Lower lobe of right lung (tissue), 2 donors: ENCODE data around the gene SLC17A2. TPM values are rescaled to one million over a fixed set of nuclear protein-coding genes. Genes with fewer than 3 reads are reported as not detected.

Experiments
- ATAC-seq, 2 donors: fragments of 200-7000 bp; cut with Tn5 transposase; one replicate each; pipeline ENCODE4 v1.9.1; 2020 to 2022; ENCODE audit warnings: mild to moderate bottlenecking in 2 of 2, moderate library complexity in 2 of 2
- DNase-seq: peaks from one replicate; pipeline ENCODE4 v3.0.0-alpha.2; 2020
- H3K27ac ChIP-seq: fragments of 200-600 bp; one replicate; pipeline ENCODE4 v1.8.0; 2022
- H3K27me3 ChIP-seq: fragments of 200-600 bp; one replicate; pipeline ENCODE4 v1.8.0; 2022; ENCODE audit warnings: low read depth
- H3K36me3 ChIP-seq: fragments of 200-600 bp; one replicate; pipeline ENCODE4 v1.8.0; 2022; ENCODE audit warnings: mild to moderate bottlenecking
- H3K4me1 ChIP-seq: fragments of 200-600 bp; one replicate; pipeline ENCODE4 v1.8.0; 2022
- H3K4me3 ChIP-seq: fragments of 200-600 bp; one replicate; pipeline ENCODE4 v1.8.0; 2022; ENCODE audit warnings: mild to moderate bottlenecking
- H3K9me3 ChIP-seq: fragments of 200-600 bp; one replicate; pipeline ENCODE4 v1.8.0; 2022
- CTCF ChIP-seq: fragments of 200-600 bp; IDR thresholded peaks from one replicate; pipeline ENCODE4 v1.8.0; 2022; ENCODE audit warnings: antibody characterized with exemption, mild to moderate bottlenecking
- intact Hi-C: fragments of 100-400 bp; cut with DNase I; formaldehyde crosslinking; loops from one replicate; pipeline ENCODE4 v1.11.0; 2022
- total RNA-seq: library from RNA; stranded (reverse); fragmentation: NEBNext Ultra II Directional; extraction: Animal tissue kit (Norgen Biotek cat#: 25700); gene quantifications from one replicate; pipeline ENCODE4 v1.2.1, GENCODE V29; 2021
- donor health status: DM: no; HTN: yes; CAD: no; lungs with severe emphysema.

SLC17A2 gene
- total RNA-seq, 1 donor from 2014 or later: not detected

GRCh38 chr6:25898289-25898977 lies 32.1 kb downstream of the SLC17A2 start:
- H3K36me3 ChIP-seq: no peaks in the 10 kb centered on the region
- no peak for ATAC-seq
- intact Hi-C loops: no loop called here
- H3K4me1 ChIP-seq: no peaks in the 10 kb centered on the region
- no peaks in the 10 kb centered on the region for H3K9me3 ChIP-seq
- DNase-seq: no peak
- no peaks in the 10 kb centered on the region for H3K27me3 ChIP-seq
- no peak for TF ChIP-seq CTCF
- H3K4me3 ChIP-seq: no peak overlapping the region
- no peak overlapping the region for H3K27ac ChIP-seq

- Histone ChIP-seq H3K4me1 (no peaks in the 10 kb centered on the region), H3K27me3 (no peaks in the 10 kb centered on the region), H3K4me3 (no peak overlapping the region), H3K36me3 (no peaks in the 10 kb centered on the region), H3K27ac (no peak overlapping the region), H3K9me3 (no peaks in the 10 kb centered on the region)
- no peak for TF ChIP-seq CTCF
- no peak for ATAC-seq
- DNase-seq: no peak
- intact Hi-C loops: no loop called here
Observed at GRCh38 chr6:25896252-25896651, 34.2 kb downstream of the SLC17A2 start.

- H3K4me1 ChIP-seq: no peaks in the 10 kb centered on the region
- ATAC-seq (no peak), DNase-seq (no peak)
- intact Hi-C loops: no loop called here
- H3K4me3 ChIP-seq: no peak overlapping the region
- TF ChIP-seq CTCF: no peak
- no peak overlapping the region for H3K27ac ChIP-seq
- H3K27me3 ChIP-seq: no peaks in the 10 kb centered on the region
- H3K36me3 ChIP-seq: no peaks in the 10 kb centered on the region
- H3K9me3 ChIP-seq: no peaks in the 10 kb centered on the region
Observed at GRCh38 chr6:25895771-25896170, 34.7 kb downstream of the SLC17A2 start.

- no peak for TF ChIP-seq CTCF
- DNase-seq (no peak), ATAC-seq (no peak)
- no peak overlapping the region for H3K4me3 ChIP-seq
- intact Hi-C loops: no loop called here
- no peaks in the 10 kb centered on the region for H3K4me1 ChIP-seq
- H3K27ac ChIP-seq: no peak overlapping the region
- H3K27me3 ChIP-seq: no peaks in the 10 kb centered on the region
- H3K36me3 ChIP-seq: no peaks in the 10 kb centered on the region
- H3K9me3 ChIP-seq: no peaks in the 10 kb centered on the region
Observed at GRCh38 chr6:25893778-25894177, 36.7 kb downstream of the SLC17A2 start.

- Histone ChIP-seq H3K27ac (no peak overlapping the region), H3K4me3 (no peak overlapping the region), H3K9me3 (no peaks in the 10 kb centered on the region), H3K36me3 (no peaks in the 10 kb centered on the region), H3K4me1 (no peaks in the 10 kb centered on the region), H3K27me3 (no peaks in the 10 kb centered on the region)
- no peak for TF ChIP-seq CTCF
- DNase-seq: no peak
- ATAC-seq: no peak
- intact Hi-C loops: no loop called here
Observed at GRCh38 chr6:25892877-25893276, 37.6 kb downstream of the SLC17A2 start.
